Activated CD4-positive, CD25-positive, alpha-beta regulatory T cell treated with anti-CD3 and anti-CD28 coated beads, Interleukin-2, amount 50 U/mL, for 72 hours (primary cell): ENCODE data around the gene CA10.

Experiments used
- DNase-seq: peaks from one replicate; pipeline ENCODE4 v3.0.0; 2021

The CA10 gene

GRCh38 chr17:51630101-51630671 lies 528.3 kb downstream of the CA10 start:
- DNase-seq, result no peak

- no peak for DNase-seq
Observed at GRCh38 chr17:51629232-51629631, 529.3 kb downstream of the CA10 start.

GRCh38 chr17:51627779-51628178 lies 530.7 kb downstream of the CA10 start:
- DNase-seq, result no peak

GRCh38 chr17:51618476-51618875 lies 540.0 kb downstream of the CA10 start:
- DNase-seq, result no peak

GRCh38 chr17:51617986-51618385 lies 540.5 kb downstream of the CA10 start:
- DNase-seq, result no peak

GRCh38 chr17:51613255-51613654 lies 545.3 kb downstream of the CA10 start:
- DNase-seq, result no peak

- no peak for DNase-seq
Observed at GRCh38 chr17:51612692-51613091, 545.8 kb downstream of the CA10 start.

GRCh38 chr17:51611585-51611984 lies 546.9 kb downstream of the CA10 start:
- DNase-seq, result no peak

- no peak for DNase-seq
Observed at GRCh38 chr17:51610834-51611233, 547.7 kb downstream of the CA10 start.

- no peak for DNase-seq
Observed at GRCh38 chr17:51610155-51610554, 548.4 kb downstream of the CA10 start.

GRCh38 chr17:51608251-51608933 lies 550.1 kb downstream of the CA10 start:
- no peak for DNase-seq

- DNase-seq, result no peak
Observed at GRCh38 chr17:51607512-51607911, 551.0 kb downstream of the CA10 start.

- no peak for DNase-seq
Observed at GRCh38 chr17:51604299-51605020, 554.1 kb downstream of the CA10 start.

- no peak for DNase-seq
Observed at GRCh38 chr17:51601622-51602261, 556.8 kb downstream of the CA10 start.

- no peak for DNase-seq
Observed at GRCh38 chr17:51598824-51599223, 559.7 kb downstream of the CA10 start.

GRCh38 chr17:51597345-51597744 lies 561.2 kb downstream of the CA10 start:
- DNase-seq, result no peak

- no peak for DNase-seq
Observed at GRCh38 chr17:51595826-51596398, 562.6 kb downstream of the CA10 start.

- no peak for DNase-seq
Observed at GRCh38 chr17:51590071-51590656, 568.4 kb downstream of the CA10 start.

GRCh38 chr17:51588063-51588462 lies 570.5 kb downstream of the CA10 start:
- DNase-seq, result no peak

- no peak for DNase-seq
Observed at GRCh38 chr17:51587516-51587915, 571.0 kb downstream of the CA10 start.

GRCh38 chr17:51585514-51586104 lies 572.9 kb downstream of the CA10 start:
- DNase-seq, result no peak

GRCh38 chr17:51580869-51581268 lies 577.6 kb downstream of the CA10 start:
- no peak for DNase-seq
